ENCODE data around the gene LRRN4. TPM values are rescaled to one million over a fixed set of nuclear protein-coding genes. Genes with fewer than 3 reads are reported as not detected.

Gene LRRN4
- total RNA-seq, 4 donors from 2014 or later, result 2.0 TPM; not detected in 3

- no peak for TF ChIP-seq CTCF (IDR thresholded peaks at IDR 0.05; ENCODE audit: low read depth)
Measured at GRCh38 chr20:6074784-6075183, 20.9 kb upstream of the LRRN4 start.

GRCh38 chr20:6074145-6074561, 20.3 kb upstream of the LRRN4 start:
- TF ChIP-seq CTCF (IDR thresholded peaks at IDR 0.05; ENCODE audit: low read depth), result no peak

GRCh38 chr20:6070829-6071695, 17.2 kb upstream of the LRRN4 start:
- no peak for TF ChIP-seq CTCF (IDR thresholded peaks at IDR 0.05; ENCODE audit: low read depth)

- TF ChIP-seq CTCF (IDR thresholded peaks at IDR 0.05; ENCODE audit: low read depth), result no peak
Measured at GRCh38 chr20:6069669-6070068, 15.8 kb upstream of the LRRN4 start.

GRCh38 chr20:6067763-6068318, 14.0 kb upstream of the LRRN4 start:
- no peak for TF ChIP-seq CTCF (IDR thresholded peaks at IDR 0.05; ENCODE audit: low read depth)

- no peak for TF ChIP-seq CTCF (IDR thresholded peaks at IDR 0.05; ENCODE audit: low read depth)
Measured at GRCh38 chr20:6066582-6066981, 12.7 kb upstream of the LRRN4 start.

GRCh38 chr20:6061544-6061943, 7.7 kb upstream of the LRRN4 start:
- TF ChIP-seq CTCF (IDR thresholded peaks at IDR 0.05; ENCODE audit: low read depth), result no peak
